Subcutaneous adipose tissue (tissue), 4 donors: Measurements from ENCODE around the gene DLG5. TPM values are rescaled to one million over a fixed set of nuclear protein-coding genes. Genes with fewer than 3 reads are reported as not detected.

Experiments used
- total RNA-seq, 4 donors: library from RNA; depleted of rRNA; stranded (reverse); fragments of >200 nt; gene quantifications; one replicate each; pipeline ENCODE4 v1.1.0, GENCODE V29; 2016
- TF ChIP-seq, protein P1 (sequence below): fragments of 450-650 bp; IDR thresholded peaks from one replicate; pipeline ENCODE4 v1.5.1; 2016; ENCODE audit warnings: low read depth, mild to moderate bottlenecking, control low read depth, antibody characterized with exemption, moderate library complexity

Gene DLG5
- total RNA-seq, 4 donors from 2014 or later = 23.0 to 59.5 (median 33.7) TPM

GRCh38 chr10:77837925-77838595 lies 88.5 kb downstream of the DLG5 start:
- TF ChIP-seq, protein P1, sequence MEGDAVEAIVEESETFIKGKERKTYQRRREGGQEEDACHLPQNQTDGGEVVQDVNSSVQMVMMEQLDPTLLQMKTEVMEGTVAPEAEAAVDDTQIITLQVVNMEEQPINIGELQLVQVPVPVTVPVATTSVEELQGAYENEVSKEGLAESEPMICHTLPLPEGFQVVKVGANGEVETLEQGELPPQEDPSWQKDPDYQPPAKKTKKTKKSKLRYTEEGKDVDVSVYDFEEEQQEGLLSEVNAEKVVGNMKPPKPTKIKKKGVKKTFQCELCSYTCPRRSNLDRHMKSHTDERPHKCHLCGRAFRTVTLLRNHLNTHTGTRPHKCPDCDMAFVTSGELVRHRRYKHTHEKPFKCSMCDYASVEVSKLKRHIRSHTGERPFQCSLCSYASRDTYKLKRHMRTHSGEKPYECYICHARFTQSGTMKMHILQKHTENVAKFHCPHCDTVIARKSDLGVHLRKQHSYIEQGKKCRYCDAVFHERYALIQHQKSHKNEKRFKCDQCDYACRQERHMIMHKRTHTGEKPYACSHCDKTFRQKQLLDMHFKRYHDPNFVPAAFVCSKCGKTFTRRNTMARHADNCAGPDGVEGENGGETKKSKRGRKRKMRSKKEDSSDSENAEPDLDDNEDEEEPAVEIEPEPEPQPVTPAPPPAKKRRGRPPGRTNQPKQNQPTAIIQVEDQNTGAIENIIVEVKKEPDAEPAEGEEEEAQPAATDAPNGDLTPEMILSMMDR = no peak

- TF ChIP-seq, protein P1 = no peak
Measured at GRCh38 chr10:77837248-77837924, 89.2 kb downstream of the DLG5 start.

GRCh38 chr10:77836299-77836820 lies 90.2 kb downstream of the DLG5 start:
- TF ChIP-seq, protein P1 = no peak

DNA sequence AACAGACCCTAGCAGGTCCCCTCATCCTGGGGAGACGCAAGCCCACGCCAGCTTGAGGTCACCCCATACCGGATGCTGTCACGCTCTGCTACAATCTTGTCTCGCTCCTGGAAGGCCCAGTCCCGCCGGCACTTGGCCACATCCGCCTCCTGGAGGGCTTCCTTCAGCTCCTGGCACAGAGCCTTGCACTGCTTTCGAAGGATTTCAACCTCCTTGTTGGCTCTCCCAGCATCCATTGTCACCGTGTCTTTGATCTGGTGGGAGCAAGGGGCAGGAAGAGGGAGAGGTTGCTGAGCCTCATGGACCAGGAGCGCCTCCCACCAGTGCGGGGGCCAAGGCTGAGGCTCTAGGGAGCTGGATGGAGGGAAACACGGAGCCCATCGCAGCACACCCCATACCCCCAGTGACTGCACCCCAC lies 90.9 kb downstream of the DLG5 start:
- TF ChIP-seq, protein P1 = no peak

- TF ChIP-seq, protein P1 = no peak
Measured at GRCh38 chr10:77834943-77835668, 91.4 kb downstream of the DLG5 start.

DNA sequence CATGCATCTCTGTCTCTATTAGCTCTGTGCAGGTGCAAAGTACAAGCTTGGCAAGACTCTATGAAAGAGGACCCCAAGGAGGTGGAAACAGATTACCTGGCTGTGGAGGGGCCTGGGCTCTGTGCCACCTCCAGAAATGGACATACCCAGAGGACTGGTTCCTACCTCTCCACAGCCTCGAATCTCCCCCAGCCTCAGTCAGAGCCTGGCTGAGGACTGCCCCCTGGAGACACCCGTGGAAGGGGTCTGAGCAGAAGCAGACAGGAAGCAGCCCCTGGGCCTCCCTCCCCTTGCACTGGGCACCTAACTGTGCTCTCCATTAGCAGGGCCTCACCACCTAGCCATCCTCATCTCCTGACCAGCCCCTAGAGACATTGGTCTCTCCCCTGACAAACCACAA lies 92.0 kb downstream of the DLG5 start:
- TF ChIP-seq, protein P1 = no peak

DNA sequence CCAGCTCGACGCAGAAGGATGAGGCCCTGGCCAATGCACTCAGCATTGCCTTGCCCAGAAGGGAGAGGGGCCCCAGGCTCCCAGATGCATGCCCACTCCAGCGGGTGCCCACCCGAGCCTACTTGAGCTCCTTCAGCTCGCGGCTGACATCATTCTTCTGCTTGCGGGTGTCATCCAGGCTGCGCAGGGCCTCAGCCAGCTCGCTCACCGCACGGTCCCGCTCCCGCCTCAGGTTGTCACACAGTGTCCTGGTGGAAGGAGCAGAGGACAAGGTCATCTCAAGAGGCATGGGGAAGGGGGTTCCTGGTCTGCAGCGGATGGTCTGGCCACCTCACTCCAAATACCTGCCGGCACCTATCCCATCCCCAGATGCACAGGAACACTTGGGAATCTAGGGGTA lies 92.8 kb downstream of the DLG5 start:
- TF ChIP-seq, protein P1 = no peak
